Measurements from ENCODE around the gene ATF7IP2. TPM values are rescaled to one million over a fixed set of nuclear protein-coding genes. Genes with fewer than 3 reads are reported as not detected.
A peak's percentile ranks its signal among the peaks of the same experiment; 100 is the strongest.

ATF7IP2 gene
- total and polyA plus RNA-seq, 3 experiments from 2014 or later: 12.4 to 119 (median 14.3) TPM

- DNase-seq: no peak
- Mint-ChIP-seq H3K36me3 (peaks cover 0 to 8% (median 0%) of the 10 kb centered on the region in 3 donors), H3K27ac (peak overlapping the region in 1 of 8 donors; percentile 30), H3K9me3 (peaks cover 0 to 7% (median 4%) of the 10 kb centered on the region in 5 donors), H3K4me1 (peaks cover 0 to 2% (median 1%) of the 10 kb centered on the region in 3 donors), H3K4me3 (no peak overlapping the region), H3K27me3 (no peaks in the 10 kb centered on the region)
- Histone ChIP-seq H3K27me3 (ENCODE audit: insufficient read depth, low read length, poor library complexity, severe bottlenecking) (no peaks in the 10 kb centered on the region), H3K27ac (ENCODE audit: low read depth, low read length) (no peak overlapping the region), H3K36me3 (ENCODE audit: insufficient read depth, low read length) (no peaks in the 10 kb centered on the region), H3K9me3 (ENCODE audit: low read length) (no peaks in the 10 kb centered on the region), H3K4me3 (ENCODE audit: low read length) (no peak overlapping the region), H3K4me1 (ENCODE audit: insufficient read depth, low read length) (peaks cover 7% of the 10 kb centered on the region)
- CTCF ChIA-PET: interaction anchor here (1.7 kb wide), 1 partner anchor 142 kb away, joined by 5 read pairs; no protein-coding TSS in a partner anchor
- POLR2A ChIA-PET: no interaction called here
Observed at GRCh38 chr16:10367616-10368188, 18.2 kb upstream of the ATF7IP2 start.

- Mint-ChIP-seq H3K4me3 (no peak overlapping the region), H3K27me3 (no peaks in the 10 kb centered on the region), H3K4me1 (no peaks in the 10 kb centered on the region), H3K9me3 (peaks cover 2 to 13% (median 7%) of the 10 kb centered on the region in 5 donors), H3K36me3 (peaks cover 0 to 12% (median 0%) of the 10 kb centered on the region in 3 donors), H3K27ac (no peak overlapping the region)
- H3K36me3 ChIP-seq (ENCODE audit: insufficient read depth, low read length): no peaks in the 10 kb centered on the region
- CTCF ChIA-PET: no interaction called here
- POLR2A ChIA-PET: no interaction called here
- H3K4me3 ChIP-seq (ENCODE audit: low read length): no peak overlapping the region
- no peak for DNase-seq
- no peaks in the 10 kb centered on the region for H3K4me1 ChIP-seq (ENCODE audit: insufficient read depth, low read length)
- H3K9me3 ChIP-seq (ENCODE audit: low read length): no peaks in the 10 kb centered on the region
- no peak overlapping the region for H3K27ac ChIP-seq (ENCODE audit: low read depth, low read length)
- H3K27me3 ChIP-seq (ENCODE audit: insufficient read depth, low read length, poor library complexity, severe bottlenecking): no peaks in the 10 kb centered on the region
Observed at GRCh38 chr16:10368969-10369551, 16.8 kb upstream of the ATF7IP2 start.

GRCh38 chr16:10370096-10370726, 15.7 kb upstream of the ATF7IP2 start:
- no peak for DNase-seq
- Mint-ChIP-seq H3K9me3 (peaks cover 2 to 16% (median 13%) of the 10 kb centered on the region in 5 donors), H3K36me3 (peaks cover 0 to 12% (median 0%) of the 10 kb centered on the region in 3 donors), H3K27ac (peak overlapping the region in 2 of 8 donors; percentile 34 to 58), H3K4me3 (no peak overlapping the region), H3K4me1 (no peaks in the 10 kb centered on the region), H3K27me3 (no peaks in the 10 kb centered on the region)
- Histone ChIP-seq H3K4me1 (ENCODE audit: insufficient read depth, low read length) (no peaks in the 10 kb centered on the region), H3K27ac (ENCODE audit: low read depth, low read length) (no peak overlapping the region), H3K36me3 (ENCODE audit: insufficient read depth, low read length) (no peaks in the 10 kb centered on the region), H3K4me3 (ENCODE audit: low read length) (no peak overlapping the region), H3K9me3 (ENCODE audit: low read length) (no peaks in the 10 kb centered on the region), H3K27me3 (ENCODE audit: insufficient read depth, low read length, poor library complexity, severe bottlenecking) (no peaks in the 10 kb centered on the region)
- ChIA-PET POLR2A (no interaction called here), CTCF (no interaction called here)

GRCh38 chr16:10371592-10371991, 14.3 kb upstream of the ATF7IP2 start:
- H3K4me1 Mint-ChIP-seq: no peaks in the 10 kb centered on the region
- no peaks in the 10 kb centered on the region for H3K4me1 ChIP-seq (ENCODE audit: insufficient read depth, low read length)
- H3K27ac Mint-ChIP-seq: peak overlapping the region in 1 of 8 donors; percentile 46
- DNase-seq: no peak
- ChIA-PET POLR2A (no interaction called here), CTCF (no interaction called here)
- H3K36me3 Mint-ChIP-seq: peaks cover 0 to 17% (median 0%) of the 10 kb centered on the region in 3 donors
- no peak overlapping the region for H3K4me3 Mint-ChIP-seq
- no peaks in the 10 kb centered on the region for H3K9me3 ChIP-seq (ENCODE audit: low read length)
- peaks cover 2 to 16% (median 13%) of the 10 kb centered on the region in 5 donors for H3K9me3 Mint-ChIP-seq
- H3K27ac ChIP-seq (ENCODE audit: low read depth, low read length): no peak overlapping the region
- H3K27me3 Mint-ChIP-seq: no peaks in the 10 kb centered on the region
- no peaks in the 10 kb centered on the region for H3K27me3 ChIP-seq (ENCODE audit: insufficient read depth, low read length, poor library complexity, severe bottlenecking)
- H3K4me3 ChIP-seq (ENCODE audit: low read length): no peak overlapping the region
- H3K36me3 ChIP-seq (ENCODE audit: insufficient read depth, low read length): no peaks in the 10 kb centered on the region

GRCh38 chr16:10373556-10373955, 12.3 kb upstream of the ATF7IP2 start:
- Histone ChIP-seq H3K27ac (ENCODE audit: low read depth, low read length) (no peak overlapping the region), H3K4me3 (ENCODE audit: low read length) (no peak overlapping the region), H3K9me3 (ENCODE audit: low read length) (no peaks in the 10 kb centered on the region), H3K4me1 (ENCODE audit: insufficient read depth, low read length) (no peaks in the 10 kb centered on the region), H3K27me3 (ENCODE audit: insufficient read depth, low read length, poor library complexity, severe bottlenecking) (no peaks in the 10 kb centered on the region), H3K36me3 (ENCODE audit: insufficient read depth, low read length) (no peaks in the 10 kb centered on the region)
- POLR2A ChIA-PET: no interaction called here
- CTCF ChIA-PET: no interaction called here
- H3K9me3 Mint-ChIP-seq: peaks cover 2 to 16% (median 12%) of the 10 kb centered on the region in 5 donors
- peaks cover 0 to 16% (median 0%) of the 10 kb centered on the region in 3 donors for H3K36me3 Mint-ChIP-seq
- no peak overlapping the region for H3K4me3 Mint-ChIP-seq
- DNase-seq: no peak
- H3K27ac Mint-ChIP-seq: no peak overlapping the region
- H3K27me3 Mint-ChIP-seq: no peaks in the 10 kb centered on the region
- H3K4me1 Mint-ChIP-seq: no peaks in the 10 kb centered on the region

- Histone ChIP-seq H3K27me3 (ENCODE audit: insufficient read depth, low read length, poor library complexity, severe bottlenecking) (no peaks in the 10 kb centered on the region), H3K36me3 (ENCODE audit: insufficient read depth, low read length) (no peaks in the 10 kb centered on the region), H3K27ac (ENCODE audit: low read depth, low read length) (no peak overlapping the region), H3K4me3 (ENCODE audit: low read length) (no peak overlapping the region), H3K4me1 (ENCODE audit: insufficient read depth, low read length) (no peaks in the 10 kb centered on the region), H3K9me3 (ENCODE audit: low read length) (no peaks in the 10 kb centered on the region)
- Mint-ChIP-seq H3K4me3 (no peak overlapping the region), H3K36me3 (peaks cover 0 to 9% (median 0%) of the 10 kb centered on the region in 3 donors), H3K27ac (no peak overlapping the region), H3K9me3 (peaks cover 0 to 12% (median 9%) of the 10 kb centered on the region in 5 donors), H3K27me3 (no peaks in the 10 kb centered on the region), H3K4me1 (no peaks in the 10 kb centered on the region)
- ChIA-PET CTCF (interaction anchor here (1.3 kb wide), 1 partner anchor 11 kb away, joined by 3 read pairs; no protein-coding TSS in a partner anchor), POLR2A (interaction anchor here (0.8 kb wide), 1 partner anchor 11 kb away, joined by 3 read pairs; no protein-coding TSS in a partner anchor)
- no peak for DNase-seq
Observed at GRCh38 chr16:10376229-10376628, 9.6 kb upstream of the ATF7IP2 start.

GRCh38 chr16:10383626-10384025, 2.2 kb upstream of the ATF7IP2 start:
- peak overlapping the region in 1 of 7 donors; percentile 19 for H3K4me3 Mint-ChIP-seq

More at GRCh38 chr16:10383626-10384025, 2.2 kb upstream of the ATF7IP2 start:
- Mint-ChIP-seq H3K9me3 (peaks cover 0 to 4% (median 3%) of the 10 kb centered on the region in 5 donors), H3K36me3 (peaks cover 3 to 21% (median 8%) of the 10 kb centered on the region in 3 donors), H3K27ac (peak overlapping the region in 2 of 8 donors; percentile 23 to 65), H3K4me1 (peaks cover 25 to 36% (median 28%) of the 10 kb centered on the region in 3 donors), H3K27me3 (no peaks in the 10 kb centered on the region)
- DNase-seq: no peak
- Histone ChIP-seq H3K4me3 (ENCODE audit: low read length) (no peak overlapping the region), H3K9me3 (ENCODE audit: low read length) (no peaks in the 10 kb centered on the region), H3K36me3 (ENCODE audit: insufficient read depth, low read length) (peaks cover 5% of the 10 kb centered on the region), H3K27ac (ENCODE audit: low read depth, low read length) (no peak overlapping the region), H3K4me1 (ENCODE audit: insufficient read depth, low read length) (peaks cover 13% of the 10 kb centered on the region), H3K27me3 (ENCODE audit: insufficient read depth, low read length, poor library complexity, severe bottlenecking) (no peaks in the 10 kb centered on the region)
- POLR2A ChIA-PET: no interaction called here
- CTCF ChIA-PET: no interaction called here

Measured in CD8-positive, alpha-beta memory T cell (primary cell).